GM18861 (cell line): ENCODE data around the gene OGG1.
A peak's percentile ranks its signal among the peaks of the same experiment; 100 is the strongest.

Experiments used
- ATAC-seq: cut with Tn5 transposase; IDR thresholded peaks from one replicate; pipeline ENCODE4 v1.9.1; 2021; ENCODE audit not compliant: unreplicated experiment

The OGG1 gene

GRCh38 chr3:9749645-9750555 lies at the start of gene OGG1:
OGG1 (plus strand) TSS chr3:9749952; CDS start chr3:9750287, 335 bp downstream.
- peak; percentile 85 for ATAC-seq

- ATAC-seq, result no peak
Measured at GRCh38 chr3:9700536-9700935, 49.2 kb upstream of the OGG1 start.

GRCh38 chr3:9701006-9701405 lies 48.7 kb upstream of the OGG1 start:
- ATAC-seq, result no peak

GRCh38 chr3:9701711-9702110 lies 48.0 kb upstream of the OGG1 start:
- no peak for ATAC-seq

GRCh38 chr3:9703240-9703639 lies 46.5 kb upstream of the OGG1 start:
- ATAC-seq, result no peak

GRCh38 chr3:9703736-9704346 lies 45.9 kb upstream of the OGG1 start, which contains the start of gene CPNE9:
CPNE9 (plus strand) TSS chr3:9703833; CDS start chr3:9703997, 164 bp downstream.
- ATAC-seq, result no peak

- ATAC-seq, result no peak
Measured at GRCh38 chr3:9704347-9705322, 45.1 kb upstream of the OGG1 start.

GRCh38 chr3:9710174-9710739 lies 39.5 kb upstream of the OGG1 start:
- no peak for ATAC-seq

GRCh38 chr3:9712415-9712814 lies 37.3 kb upstream of the OGG1 start:
- no peak for ATAC-seq

GRCh38 chr3:9713142-9713541 lies 36.6 kb upstream of the OGG1 start:
- ATAC-seq, result no peak

GRCh38 chr3:9715136-9715535 lies 34.6 kb upstream of the OGG1 start:
- ATAC-seq, result no peak

- ATAC-seq, result no peak
Measured at GRCh38 chr3:9715764-9716437, 33.9 kb upstream of the OGG1 start.

- no peak for ATAC-seq
Measured at GRCh38 chr3:9716801-9717555, 32.8 kb upstream of the OGG1 start.

- no peak for ATAC-seq
Measured at GRCh38 chr3:9717563-9717962, 32.2 kb upstream of the OGG1 start.

- ATAC-seq, result no peak
Measured at GRCh38 chr3:9718118-9718517, 31.6 kb upstream of the OGG1 start.

GRCh38 chr3:9721015-9721699 lies 28.6 kb upstream of the OGG1 start:
- ATAC-seq, result no peak

GRCh38 chr3:9721700-9722060 lies 28.1 kb upstream of the OGG1 start:
- ATAC-seq, result no peak

GRCh38 chr3:9725775-9726515 lies 23.8 kb upstream of the OGG1 start:
- ATAC-seq, result no peak
